Adrenal gland (tissue), 5 donors: ENCODE measurements around the gene TYMP.

Experiments used
- CTCF ChIP-seq, 6 experiments: fragments of 450-650 bp in 4 of 6; fragments of 200-600 bp in 2 of 6; sonication (generic) in 1 of 6; IDR thresholded peaks; 1 replicate in 5 of 6; 2 replicates in 1 of 6; pipeline versions ENCODE4 v1.5.1 to v1.8.0; 2016 to 2021; ENCODE audit warnings: antibody characterized with exemption in 6 of 6, mild to moderate bottlenecking in 2 of 6, moderate library complexity in 1 of 6
- POLR2A ChIP-seq, 2 donors: fragments of 450-650 bp; IDR thresholded peaks; one replicate each; pipeline ENCODE4 v1.6.1; 2017; ENCODE audit warnings: antibody characterized with exemption in 2 of 2, mild to moderate bottlenecking in 2 of 2, moderate library complexity in 1 of 2
- donor health status: DM: no; HTN: no; CAD: no.

- TF ChIP-seq CTCF (IDR thresholded peaks at IDR 0.05) = no peak
- TF ChIP-seq POLR2A (IDR thresholded peaks at IDR 0.05) = no peak
These were observed 5.1 kb downstream of the TYMP start for GRCh38 chr22:50524676-50525103.
